HepG2 (cell line): ENCODE data around the gene DNASE1. TPM values are rescaled to one million over a fixed set of nuclear protein-coding genes. Genes with fewer than 3 reads are reported as not detected.
A peak's percentile ranks its signal among the peaks of the same experiment; 100 is the strongest.

ENCODE experiments used
- ATM ChIP-seq: fragments of 450-650 bp; IDR thresholded peaks from 2 replicates; pipeline ENCODE4 v1.7.1; 2017; ENCODE audit warnings: mild to moderate bottlenecking, borderline replicate concordance
- EED ChIP-seq: sonication (generic); formaldehyde crosslinking; IDR thresholded peaks from 2 replicates; pipeline ENCODE4 v1.5.0; 2020; ENCODE audit warnings: mild to moderate bottlenecking, missing genetic modification reagents
- FOXO1 ChIP-seq: sonication (generic); formaldehyde crosslinking; IDR thresholded peaks from 2 replicates; pipeline ENCODE4 v1.4.0; 2020; ENCODE audit warnings: missing genetic modification reagents
- KIAA2018 ChIP-seq: sonication (generic); formaldehyde crosslinking; IDR thresholded peaks from 2 replicates; pipeline ENCODE4 v1.5.0; 2020; ENCODE audit warnings: mild to moderate bottlenecking, missing genetic modification reagents, borderline replicate concordance
- NFRKB ChIP-seq: fragments of 450-650 bp; IDR thresholded peaks from 2 replicates; pipeline ENCODE4 v1.6.1; 2017
- NRL ChIP-seq: sonication (generic); formaldehyde crosslinking; IDR thresholded peaks from 2 replicates; pipeline ENCODE4 v1.5.0; 2020; ENCODE audit warnings: missing genetic modification reagents, mild to moderate bottlenecking, moderate library complexity, borderline replicate concordance
- ONECUT2 ChIP-seq: sonication (generic); formaldehyde crosslinking; IDR thresholded peaks from 2 replicates; pipeline ENCODE4 v1.4.0; 2020; ENCODE audit warnings: missing genetic modification reagents
- RARA ChIP-seq: IDR thresholded peaks from 2 replicates; pipeline ENCODE4 v1.6.1; 2016; ENCODE audit warnings: missing genetic modification reagents, missing compliant biosample characterization
- SOX6 ChIP-seq, 2 experiments: fragments of 450-650 bp in 1 of 2; sonication (generic) in 1 of 2; formaldehyde crosslinking in 1 of 2; IDR thresholded peaks; 2 replicates each; pipeline versions ENCODE4 v1.4.0 to v1.6.1; 2017 to 2020; ENCODE audit warnings: antibody characterized with exemption in 1 of 2, mild to moderate bottlenecking in 1 of 2, missing genetic modification reagents in 1 of 2
- TAF1 ChIP-seq: sonication (generic); formaldehyde crosslinking; IDR thresholded peaks from 2 replicates; pipeline ENCODE4 v1.4.0; 2020; ENCODE audit warnings: missing genetic modification reagents
- XRCC5 ChIP-seq: fragments of 200-400 bp; formaldehyde crosslinking; optimal IDR thresholded peaks from 2 replicates; pipeline ENCODE3; 2017; ENCODE audit warnings: mild to moderate bottlenecking, low read length
- ZNF646 ChIP-seq: sonication (generic); formaldehyde crosslinking; IDR thresholded peaks from 2 replicates; pipeline ENCODE4 v1.9.0; 2021; ENCODE audit warnings: mild to moderate bottlenecking, missing genetic modification reagents
- ZNF674 ChIP-seq: sonication (generic); formaldehyde crosslinking; IDR thresholded peaks from 2 replicates; pipeline ENCODE4 v1.5.0; 2020; ENCODE audit warnings: low read depth, mild to moderate bottlenecking, missing genetic modification reagents
- polyA plus RNA-seq, 8 experiments: library from polyadenylated mRNA; depleted of rRNA in 3 of 8; stranded (reverse) in 7 of 8; unstranded in 1 of 8; fragments of >200 nt; fragmentation: Illumina TruSeq in 4 of 8; extraction: Trizol in 4 of 8; gene quantifications; 2 replicates each; pipeline versions ENCODE4 v1.2.1 to v1.2.3, GENCODE V29; 2011 to 2016; ENCODE audit warnings: low read depth in 4 of 8, missing spikeins in 1 of 8, mixed read lengths in 1 of 8; ENCODE audit not compliant: insufficient read depth in 1 of 8
- total RNA-seq, 5 experiments: library from RNA; depleted of rRNA; stranded (reverse); fragments of >200 nt; fragmentation: Illumina TruSeq; extraction: Trizol; gene quantifications; 2 replicates each; pipeline ENCODE4 v1.2.3, GENCODE V29; 2016; ENCODE audit warnings: low read depth in 1 of 5
- TF ChIP-seq, protein P1 (sequence below): sonication (generic); formaldehyde crosslinking; IDR thresholded peaks from 2 replicates; pipeline ENCODE4 v1.4.0; 2020; ENCODE audit warnings: missing genetic modification reagents

Gene DNASE1
- total and polyA plus RNA-seq, 2 of the 13 experiments (the other 11 are each of a cell fraction or from before 2014, with no cell fraction given) = 7.1 to 11.1 TPM

- TF ChIP-seq KIAA2018 (CRISPR knock-in tag) (no peak), FOXO1 (CRISPR knock-in tag) (peak; percentile 29; the same call in 1 of the 2 replicates), ZNF674 (CRISPR knock-in tag) (no peak), ZNF646 (no peak), SOX6 (IDR thresholded peaks at IDR 0.05) (no peak), SOX6 (CRISPR knock-in tag; IDR thresholded peaks at IDR 0.05) (no peak), NRL (CRISPR knock-in tag) (no peak), ATM (no peak), NFRKB (no peak), RARA (CRISPR knock-in tag) (peak; percentile 18; the same call in 1 of the 2 replicates), XRCC5 (no peak), ONECUT2 (CRISPR knock-in tag) (no peak), TAF1 (no peak), EED (no peak)
- TF ChIP-seq, protein P1, sequence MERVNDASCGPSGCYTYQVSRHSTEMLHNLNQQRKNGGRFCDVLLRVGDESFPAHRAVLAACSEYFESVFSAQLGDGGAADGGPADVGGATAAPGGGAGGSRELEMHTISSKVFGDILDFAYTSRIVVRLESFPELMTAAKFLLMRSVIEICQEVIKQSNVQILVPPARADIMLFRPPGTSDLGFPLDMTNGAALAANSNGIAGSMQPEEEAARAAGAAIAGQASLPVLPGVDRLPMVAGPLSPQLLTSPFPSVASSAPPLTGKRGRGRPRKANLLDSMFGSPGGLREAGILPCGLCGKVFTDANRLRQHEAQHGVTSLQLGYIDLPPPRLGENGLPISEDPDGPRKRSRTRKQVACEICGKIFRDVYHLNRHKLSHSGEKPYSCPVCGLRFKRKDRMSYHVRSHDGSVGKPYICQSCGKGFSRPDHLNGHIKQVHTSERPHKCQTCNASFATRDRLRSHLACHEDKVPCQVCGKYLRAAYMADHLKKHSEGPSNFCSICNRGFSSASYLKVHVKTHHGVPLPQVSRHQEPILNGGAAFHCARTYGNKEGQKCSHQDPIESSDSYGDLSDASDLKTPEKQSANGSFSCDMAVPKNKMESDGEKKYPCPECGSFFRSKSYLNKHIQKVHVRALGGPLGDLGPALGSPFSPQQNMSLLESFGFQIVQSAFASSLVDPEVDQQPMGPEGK (CRISPR knock-in tag) = peak; percentile 47
Observed at GRCh38 chr16:3702082-3702481, 47.6 kb downstream of the DNASE1 start (continued).
